HCT116 (cell line): ENCODE results near the gene CD164. TPM values are rescaled to one million over a fixed set of nuclear protein-coding genes. Genes with fewer than 3 reads are reported as not detected.

Source experiments
- ATAC-seq: fragments of 200-7000 bp; cut with Tn5 transposase; 2 replicates; pipeline ENCODE4 v1.9.1; 2020; ENCODE audit warnings: mild to moderate bottlenecking, moderate library complexity
- BruUV-seq: library from RNA; stranded (reverse); fragments of 400-500 nt; replicated peaks from 2 replicates; lab custom pipeline; 2021; lab: Mats Ljungman, UMichigan
- CTCF ChIA-PET: fragments of 300-600 bp; sonication (Branson Sonifier 250); formaldehyde crosslinking; loops from one replicate; lab custom pipeline; 2021; ENCODE audit warnings: antibody characterized with exemption; lab: Charles Lee
- POLR2A ChIA-PET: fragments of 300-600, 350-600 bp; sonication (Branson Sonifier 250); formaldehyde crosslinking; loops from one replicate; lab custom pipeline; 2021; ENCODE audit warnings: antibody characterized with exemption; lab: Charles Lee
- RAD21 ChIA-PET, 2 experiments: fragments of 300-600 bp; sonication (Branson Sonifier 250); formaldehyde crosslinking; loops; one replicate each; lab custom pipeline; 2023; ENCODE audit warnings: low total read pairs in 2 of 2; ENCODE audit not compliant: uncharacterized antibody in 2 of 2, unreplicated experiment in 2 of 2, low non-redundant PET in 1 of 2; lab: Charles Lee
- DNase-seq: peaks from one replicate; pipeline ENCODE4 v3.0.0-alpha.2; 2010; ENCODE audit warnings: low read depth, low spot score
- H2AFZ ChIP-seq: fragments of 200-600 bp; shearing (Covaris generic), sonication (generic); 2 replicates; pipeline ENCODE4 v1.6.1; 2017; ENCODE audit warnings: low read depth, mixed run types, mixed read lengths, antibody characterized with exemption, low read length; ENCODE audit not compliant: poor library complexity, severe bottlenecking
- H3K27ac ChIP-seq: 2 replicates; pipeline ENCODE4 v1.5.1; 2012; ENCODE audit warnings: low read depth, low read length
- H3K27me3 ChIP-seq: fragments of 200-600 bp; sonication (generic); 2 replicates; pipeline ENCODE4 v1.6.1; 2016; ENCODE audit warnings: mixed run types, low read length, mixed read lengths; ENCODE audit not compliant: insufficient read depth
- H3K36me3 ChIP-seq, 2 experiments: fragments of 200-500 bp in 1 of 2; fragments of 200-600 bp in 1 of 2; sonication (Bioruptor generic) in 1 of 2; sonication (generic) in 1 of 2; 2 replicates each; pipeline versions ENCODE4 v1.5.1 to v1.6.1; 2014 to 2016; ENCODE audit warnings: low read length in 2 of 2, inconsistent platforms in 1 of 2, mixed read lengths in 1 of 2, mixed run types in 1 of 2; ENCODE audit not compliant: insufficient read depth in 2 of 2, control insufficient read depth in 1 of 2
- H3K4me1 ChIP-seq, 2 experiments: fragments of 200-600 bp in 1 of 2; sonication (generic) in 1 of 2; 2 replicates each; pipeline versions ENCODE4 v1.5.1 to v1.6.1; 2012 to 2017; ENCODE audit warnings: low read length in 2 of 2, inconsistent platforms in 1 of 2, mild to moderate bottlenecking in 1 of 2, mixed read lengths in 1 of 2, mixed run types in 1 of 2, moderate library complexity in 1 of 2; ENCODE audit not compliant: insufficient read depth in 2 of 2, control insufficient read depth in 1 of 2
- H3K4me2 ChIP-seq: fragments of 200-600 bp; sonication (generic); 2 replicates; pipeline ENCODE4 v1.6.1; 2017; ENCODE audit warnings: mixed run types, low read length, mixed read lengths
- H3K4me3 ChIP-seq, 2 experiments: fragments of 200-600 bp in 1 of 2; sonication (generic) in 1 of 2; replicated peaks in 1 of 2; 2 replicates each; pipeline ENCODE4 v1.5.1; 2011 to 2016; ENCODE audit warnings: low read length in 2 of 2, control low read depth in 1 of 2, low read depth in 1 of 2, mild to moderate bottlenecking in 1 of 2, mixed read lengths in 1 of 2, mixed run types in 1 of 2
- H3K79me2 ChIP-seq: fragments of 200-600 bp; sonication (generic); 2 replicates; pipeline ENCODE4 v1.6.1; 2017; ENCODE audit warnings: mild to moderate bottlenecking, mixed run types, low read length, moderate library complexity, mixed read lengths; ENCODE audit not compliant: insufficient read depth
- H3K9ac ChIP-seq: fragments of 200-600 bp; sonication (generic); 2 replicates; pipeline ENCODE4 v1.6.1; 2016; ENCODE audit warnings: low read length, mixed read lengths
- H3K9me2 ChIP-seq: fragments of 200-600 bp; sonication (generic), shearing (Covaris generic); 2 replicates; pipeline ENCODE4 v1.6.1; 2017; ENCODE audit warnings: mixed run types, mild to moderate bottlenecking, moderate library complexity; ENCODE audit not compliant: insufficient read depth
- H3K9me3 ChIP-seq, 2 experiments: fragments of 200-500 bp in 1 of 2; fragments of 200-600 bp in 1 of 2; sonication (Bioruptor generic) in 1 of 2; sonication (generic) in 1 of 2; 2 replicates each; pipeline ENCODE4 v1.6.1; 2014 to 2017; ENCODE audit warnings: low read length in 2 of 2, mixed read lengths in 2 of 2, inconsistent platforms in 1 of 2, low read depth in 1 of 2, mild to moderate bottlenecking in 1 of 2, mixed run types in 1 of 2, moderate library complexity in 1 of 2; ENCODE audit not compliant: control insufficient read depth in 1 of 2, insufficient read depth in 1 of 2
- H4K20me1 ChIP-seq: fragments of 200-600 bp; sonication (generic), shearing (Covaris generic); 2 replicates; pipeline ENCODE4 v1.6.1; 2017; ENCODE audit warnings: mixed run types, mild to moderate bottlenecking, moderate library complexity; ENCODE audit not compliant: insufficient read depth
- EGR1 ChIP-seq: IDR thresholded peaks from 2 replicates; pipeline ENCODE4 v1.6.1; 2012; ENCODE audit warnings: low read depth
- EZH2 ChIP-seq: fragments of 200-600 bp; sonication (generic); IDR thresholded peaks from 2 replicates; pipeline ENCODE4 v1.6.1; 2017; ENCODE audit warnings: antibody characterized with exemption, mixed run types
- FOSL1 ChIP-seq: IDR thresholded peaks from 2 replicates; pipeline ENCODE4 v1.6.1; 2012; ENCODE audit warnings: low read depth
- JUND ChIP-seq: IDR thresholded peaks from 2 replicates; pipeline ENCODE4 v1.6.1; 2012
- POLR2A ChIP-seq: IDR thresholded peaks from 2 replicates; pipeline ENCODE4 v1.7.0; 2011; ENCODE audit warnings: borderline replicate concordance; ENCODE audit not compliant: insufficient read depth, insufficient read length; ENCODE audit errors: extremely low read depth
- SIN3A ChIP-seq: IDR thresholded peaks from 2 replicates; pipeline ENCODE4 v1.6.1; 2012; ENCODE audit warnings: low read depth
- SP1 ChIP-seq: IDR thresholded peaks from 2 replicates; pipeline ENCODE4 v1.6.1; 2012; ENCODE audit warnings: low read depth
- ZNF274 ChIP-seq: fragments of 200-500 bp; sonication (Bioruptor generic); IDR thresholded peaks from 2 replicates; pipeline ENCODE4 v1.6.1; 2014; ENCODE audit warnings: mild to moderate bottlenecking, low read depth, low read length, inconsistent platforms
- intact Hi-C: fragments of 100-400 bp; cut with micrococcal nuclease; formaldehyde crosslinking; loops from 2 replicates; pipeline ENCODE4 v1.10.0; 2022
- total RNA-seq: library from RNA; stranded (reverse); gene quantifications from one replicate; pipeline ENCODE4 v1.2.1, GENCODE V29; 2021; ENCODE audit not compliant: unreplicated experiment
- TF ChIP-seq, protein P1 (sequence below): IDR thresholded peaks from 2 replicates; pipeline ENCODE4 v1.6.1; 2012; ENCODE audit warnings: low read depth

The CD164 gene
- total RNA-seq, 1 experiment from 2014 or later: 171 TPM

DNA sequence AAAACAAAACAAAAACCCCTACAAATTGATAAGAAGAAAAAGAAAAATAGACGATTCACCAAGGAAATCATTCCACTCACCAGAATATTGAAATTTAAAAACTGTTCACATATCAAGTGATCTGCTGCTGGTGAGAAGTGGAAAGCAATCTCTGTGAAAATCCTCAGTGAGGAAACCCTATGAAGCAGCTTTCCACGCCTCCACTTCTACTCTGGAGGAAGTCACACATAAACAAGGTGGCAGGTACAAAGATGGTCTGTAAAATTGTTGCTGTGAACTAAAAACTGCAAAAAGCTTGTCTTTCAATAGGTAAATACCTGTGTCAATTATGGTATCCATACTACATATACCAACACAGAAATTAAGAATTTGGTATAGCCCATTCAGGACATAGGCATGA is 18.5 kb downstream of the CD164 start:
- ChIA-PET RAD21 (no interaction called here), POLR2A (no interaction called here), CTCF (no interaction called here)
- no peak overlapping the region for H3K27ac ChIP-seq
- no peak overlapping the region for H2AFZ ChIP-seq
- intact Hi-C loops: no loop called here
- H3K27me3 ChIP-seq: no peaks in the 10 kb centered on the region
- no peak overlapping the region for H3K4me2 ChIP-seq
- H3K9ac ChIP-seq: no peak overlapping the region
- H4K20me1 ChIP-seq: no peaks in the 10 kb centered on the region; the same call in 1 of the 2 replicates
- DNase-seq (no peak), ATAC-seq (no peak)
- peaks cover 26 to 39% of the 10 kb centered on the region in 2 experiments for H3K36me3 ChIP-seq
- H3K4me3 ChIP-seq: no peak overlapping the region
- peaks cover 48% of the 10 kb centered on the region for H3K79me2 ChIP-seq
- H3K9me3 ChIP-seq: no peaks in the 10 kb centered on the region; a peak in 1 of 4 replicates
- TF ChIP-seq, protein P1, sequence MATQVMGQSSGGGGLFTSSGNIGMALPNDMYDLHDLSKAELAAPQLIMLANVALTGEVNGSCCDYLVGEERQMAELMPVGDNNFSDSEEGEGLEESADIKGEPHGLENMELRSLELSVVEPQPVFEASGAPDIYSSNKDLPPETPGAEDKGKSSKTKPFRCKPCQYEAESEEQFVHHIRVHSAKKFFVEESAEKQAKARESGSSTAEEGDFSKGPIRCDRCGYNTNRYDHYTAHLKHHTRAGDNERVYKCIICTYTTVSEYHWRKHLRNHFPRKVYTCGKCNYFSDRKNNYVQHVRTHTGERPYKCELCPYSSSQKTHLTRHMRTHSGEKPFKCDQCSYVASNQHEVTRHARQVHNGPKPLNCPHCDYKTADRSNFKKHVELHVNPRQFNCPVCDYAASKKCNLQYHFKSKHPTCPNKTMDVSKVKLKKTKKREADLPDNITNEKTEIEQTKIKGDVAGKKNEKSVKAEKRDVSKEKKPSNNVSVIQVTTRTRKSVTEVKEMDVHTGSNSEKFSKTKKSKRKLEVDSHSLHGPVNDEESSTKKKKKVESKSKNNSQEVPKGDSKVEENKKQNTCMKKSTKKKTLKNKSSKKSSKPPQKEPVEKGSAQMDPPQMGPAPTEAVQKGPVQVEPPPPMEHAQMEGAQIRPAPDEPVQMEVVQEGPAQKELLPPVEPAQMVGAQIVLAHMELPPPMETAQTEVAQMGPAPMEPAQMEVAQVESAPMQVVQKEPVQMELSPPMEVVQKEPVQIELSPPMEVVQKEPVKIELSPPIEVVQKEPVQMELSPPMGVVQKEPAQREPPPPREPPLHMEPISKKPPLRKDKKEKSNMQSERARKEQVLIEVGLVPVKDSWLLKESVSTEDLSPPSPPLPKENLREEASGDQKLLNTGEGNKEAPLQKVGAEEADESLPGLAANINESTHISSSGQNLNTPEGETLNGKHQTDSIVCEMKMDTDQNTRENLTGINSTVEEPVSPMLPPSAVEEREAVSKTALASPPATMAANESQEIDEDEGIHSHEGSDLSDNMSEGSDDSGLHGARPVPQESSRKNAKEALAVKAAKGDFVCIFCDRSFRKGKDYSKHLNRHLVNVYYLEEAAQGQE: no peak
- TF ChIP-seq SP1 (no peak), POLR2A (no peak), JUND (no peak), FOSL1 (no peak), SIN3A (no peak), ZNF274 (no peak), EGR1 (no peak), EZH2 (no peak)
- H3K9me2 ChIP-seq: no peaks in the 10 kb centered on the region
- no peaks in the 10 kb centered on the region for H3K4me1 ChIP-seq
- BruUV-seq: no TSS peak
